K562 (cell line): ENCODE data around the gene ZMYM2. TPM values are rescaled to one million over a fixed set of nuclear protein-coding genes. Genes with fewer than 3 reads are reported as not detected.

Experiments used
- BRCA1 ChIP-seq, 2 experiments: fragments of 450-650 bp in 1 of 2; sonication (generic) in 1 of 2; formaldehyde crosslinking in 1 of 2; IDR thresholded peaks; 2 replicates each; pipeline versions ENCODE4 v1.5.0 to v1.6.1; 2017 to 2020; ENCODE audit warnings: mild to moderate bottlenecking in 1 of 2, missing genetic modification reagents in 1 of 2
- FOXJ2 ChIP-seq: fragments of 200-800 bp; sonication (Bioruptor generic); IDR thresholded peaks from 2 replicates; pipeline ENCODE4 v1.6.1; 2016; ENCODE audit warnings: missing genetic modification characterization, missing compliant biosample characterization
- HBP1 ChIP-seq: fragments of 450-650 bp; formaldehyde crosslinking; IDR thresholded peaks from 2 replicates; pipeline ENCODE4 v1.4.0; 2022; ENCODE audit warnings: missing genetic modification characterization
- HNRNPLL ChIP-seq: fragments of 200-400 bp; formaldehyde crosslinking; IDR thresholded peaks from 2 replicates; pipeline ENCODE4 v1.6.1; 2017; ENCODE audit warnings: low read length, low read depth, mild to moderate bottlenecking; ENCODE audit not compliant: poor library complexity, severe bottlenecking
- NCOR1 ChIP-seq: fragments of 450-650 bp; IDR thresholded peaks from 2 replicates; pipeline ENCODE4 v1.6.1; 2016; ENCODE audit warnings: mild to moderate bottlenecking, moderate library complexity
- PHF21A ChIP-seq: fragments of 450-650 bp; IDR thresholded peaks from 2 replicates; pipeline ENCODE4 v1.6.1; 2017; ENCODE audit warnings: low read depth, borderline replicate concordance
- SMARCA4 ChIP-seq: fragments of 450-650 bp; IDR thresholded peaks from 2 replicates; pipeline ENCODE4 v1.6.1; 2016
- SRSF9 ChIP-seq: fragments of 200-400 bp; formaldehyde crosslinking; IDR thresholded peaks from 2 replicates; pipeline ENCODE4 v1.6.1; 2017; ENCODE audit warnings: low read depth, low read length, borderline replicate concordance
- TCF7L2 ChIP-seq: fragments of 150-350 bp; IDR thresholded peaks from 2 replicates; pipeline ENCODE4 v1.6.1; 2016; ENCODE audit warnings: low read depth, mild to moderate bottlenecking, low read length, moderate library complexity
- THRB ChIP-seq: fragments of 450-650 bp; formaldehyde crosslinking; conservative IDR thresholded peaks from 2 replicates; pipeline ENCODE4 v1.4.0; 2022; ENCODE audit warnings: mild to moderate bottlenecking, missing genetic modification characterization
- VEZF1 ChIP-seq: fragments of 200-800 bp; sonication (Bioruptor generic); IDR thresholded peaks from 2 replicates; pipeline ENCODE4 v1.6.1; 2017; ENCODE audit warnings: missing genetic modification characterization, missing compliant biosample characterization
- ZBTB5 ChIP-seq: fragments of 450-650 bp; IDR thresholded peaks from 2 replicates; pipeline ENCODE4 v1.6.1; 2017; ENCODE audit warnings: antibody characterized with exemption
- ZNF3 ChIP-seq: fragments of 250-450 bp; sonication (Bioruptor Pico); IDR thresholded peaks from 2 replicates; pipeline ENCODE4 v1.5.0; 2021; ENCODE audit warnings: mild to moderate bottlenecking, moderate library complexity
- ZNF384 ChIP-seq: IDR thresholded peaks from 2 replicates; pipeline ENCODE4 v1.6.1; 2012; ENCODE audit warnings: low read depth, low read length, improper control_type of control experiment
- ZNF609 ChIP-seq: sonication (generic); formaldehyde crosslinking; IDR thresholded peaks from 2 replicates; pipeline ENCODE4 v1.8.1; 2023; ENCODE audit warnings: missing genetic modification reagents, mild to moderate bottlenecking, borderline replicate concordance
- ZNF764 ChIP-seq: fragments of 250-450 bp; sonication (Bioruptor Pico); IDR thresholded peaks from 2 replicates; pipeline ENCODE4 v1.4.0; 2020; ENCODE audit warnings: low read depth, mild to moderate bottlenecking, moderate library complexity
- polyA plus RNA-seq, 8 experiments: library from polyadenylated mRNA; depleted of rRNA in 4 of 8; stranded (reverse) in 5 of 8; unstranded in 3 of 8; fragments of >200 nt; fragmentation: Nextera tagmentation in 2 of 8; fragmentation: Illumina TruSeq in 1 of 8; extraction: Ambion mirVana in 2 of 8; extraction: Trizol in 1 of 8; gene quantifications; 2 replicates each; pipeline versions ENCODE4 v1.2.1 to v1.2.3, GENCODE V29; 2011 to 2014; ENCODE audit warnings: inconsistent platforms in 1 of 8, missing spikeins in 1 of 8
- total RNA-seq, 7 experiments: library from RNA; depleted of rRNA in 6 of 7; stranded (reverse); fragments of >200 nt in 6 of 7; fragmentation: Illumina TruSeq in 2 of 7; extraction: Trizol in 2 of 7; gene quantifications; 2 replicates each; pipeline versions ENCODE4 v1.2.1 to v1.2.3, GENCODE V29; 2011 to 2021; ENCODE audit warnings: low replicate concordance in 1 of 7

The ZMYM2 gene
- total and polyA plus RNA-seq, 9 of the 15 experiments (the other 6 are each of a cell fraction or from before 2014, with no cell fraction given), result 5.0 to 48.8 (median 26.8) TPM

GRCh38 chr13:19959141-19959830 is 759 bp downstream of the ZMYM2 start (continued):
- TF ChIP-seq HBP1 (CRISPR knock-in tag) (no peak), HNRNPLL (peak; percentile 90), TCF7L2 (no peak), FOXJ2 (tag) (no peak), VEZF1 (peak; percentile 3; the same call in 1 of the 2 replicates), ZNF609 (CRISPR knock-in tag) (no peak), SRSF9 (no peak), NCOR1 (no peak), ZNF3 (no peak), ZNF764 (CRISPR knock-in tag) (no peak), SMARCA4 (no peak), ZBTB5 (no peak), BRCA1 (IDR thresholded peaks at IDR 0.05) (no peak), BRCA1 (CRISPR knock-in tag; IDR thresholded peaks at IDR 0.05) (no peak), ZNF384 (no peak), THRB (CRISPR knock-in tag) (no peak), PHF21A (no peak)
